PC-9 (cell line): ENCODE data around the gene FYN. TPM values are rescaled to one million over a fixed set of nuclear protein-coding genes. Genes with fewer than 3 reads are reported as not detected.

Experiments
- BruUV-seq: library from RNA; stranded (reverse); fragments of 400-500 nt; replicated peaks from 2 replicates; lab custom pipeline; 2021; lab: Mats Ljungman, UMichigan
- CTCF ChIA-PET: fragments of 300-600 bp; sonication (Branson Sonifier 250); formaldehyde crosslinking; loops from one replicate; lab custom pipeline; 2022; ENCODE audit warnings: antibody characterized with exemption; lab: Charles Lee
- POLR2A ChIA-PET: fragments of 300-600 bp; sonication (Branson Sonifier 250); formaldehyde crosslinking; loops from one replicate; lab custom pipeline; 2022; ENCODE audit warnings: antibody characterized with exemption; ENCODE audit not compliant: unreplicated experiment; lab: Charles Lee
- DNase-seq, 2 experiments: peaks; one replicate each; pipeline versions ENCODE4 v3.0.0 to v3.0.0-alpha.2; 2015 to 2022; ENCODE audit warnings: mixed read lengths in 1 of 2
- H2AFZ ChIP-seq: fragments of 200-600 bp; sonication (generic); 2 replicates; pipeline ENCODE4 v1.8.1; 2017; ENCODE audit warnings: antibody characterized with exemption
- H3F3A ChIP-seq: fragments of 200-600 bp; sonication (generic); 2 replicates; pipeline ENCODE4 v1.8.1; 2017; ENCODE audit warnings: antibody characterized with exemption, mild to moderate bottlenecking, low read depth; ENCODE audit not compliant: insufficient read depth
- H3K27ac ChIP-seq: fragments of 200-600 bp; sonication (generic); 2 replicates; pipeline ENCODE4 v1.6.1; 2016; ENCODE audit warnings: mixed run types
- H3K27me3 ChIP-seq: fragments of 200-600 bp; sonication (generic); 2 replicates; pipeline ENCODE4 v1.6.1; 2016; ENCODE audit warnings: low read depth, mixed run types; ENCODE audit not compliant: insufficient read depth
- H3K36me3 ChIP-seq: fragments of 200-600 bp; sonication (generic); 2 replicates; pipeline ENCODE4 v1.6.1; 2016; ENCODE audit warnings: low read depth, mixed run types
- H3K4me1 ChIP-seq: fragments of 200-600 bp; sonication (generic); replicated peaks from 2 replicates; pipeline ENCODE4 v1.6.1; 2016; ENCODE audit warnings: mixed run types; ENCODE audit not compliant: insufficient read depth
- H3K4me2 ChIP-seq: fragments of 200-600 bp; sonication (generic); 2 replicates; pipeline ENCODE4 v1.6.1; 2017; ENCODE audit warnings: mixed run types
- H3K4me3 ChIP-seq: fragments of 200-600 bp; sonication (generic); 2 replicates; pipeline ENCODE4 v1.6.1; 2016; ENCODE audit warnings: mixed run types
- H3K79me2 ChIP-seq: fragments of 200-600 bp; sonication (generic); 2 replicates; pipeline ENCODE4 v1.6.1; 2017; ENCODE audit warnings: low read depth, mixed run types
- H3K9me2 ChIP-seq: fragments of 200-600 bp; sonication (generic); 2 replicates; pipeline ENCODE4 v1.8.1; 2017; ENCODE audit warnings: mild to moderate bottlenecking; ENCODE audit not compliant: insufficient read depth
- H3K9me3 ChIP-seq: fragments of 200-600 bp; sonication (generic); 2 replicates; pipeline ENCODE4 v1.8.1; 2016; ENCODE audit warnings: low read depth; ENCODE audit not compliant: insufficient read depth
- H4K20me1 ChIP-seq: fragments of 200-600 bp; sonication (generic); 2 replicates; pipeline ENCODE4 v1.8.1; 2017; ENCODE audit not compliant: insufficient read depth
- EZH2 ChIP-seq: fragments of 200-600 bp; sonication (generic); IDR thresholded peaks from 2 replicates; pipeline ENCODE4 v1.8.0; 2017; ENCODE audit warnings: antibody characterized with exemption, low read depth
- intact Hi-C: fragments of 100-400 bp; cut with micrococcal nuclease; formaldehyde crosslinking; loops from one replicate; pipeline ENCODE4 v1.10.0; 2022; ENCODE audit not compliant: unreplicated experiment
- total RNA-seq: library from RNA; stranded (reverse); gene quantifications from 2 replicates; pipeline ENCODE4 v1.2.3, GENCODE V29; 2021
- TF ChIP-seq, protein P1 (sequence below): fragments of 200-600 bp; sonication (generic); conservative IDR thresholded peaks from 2 replicates; pipeline ENCODE4 v1.6.1; 2017; ENCODE audit warnings: mixed run types, antibody characterized with exemption, mild to moderate bottlenecking, moderate library complexity

Gene FYN
- total RNA-seq, 1 experiment from 2014 or later, result 53.3 TPM

DNA sequence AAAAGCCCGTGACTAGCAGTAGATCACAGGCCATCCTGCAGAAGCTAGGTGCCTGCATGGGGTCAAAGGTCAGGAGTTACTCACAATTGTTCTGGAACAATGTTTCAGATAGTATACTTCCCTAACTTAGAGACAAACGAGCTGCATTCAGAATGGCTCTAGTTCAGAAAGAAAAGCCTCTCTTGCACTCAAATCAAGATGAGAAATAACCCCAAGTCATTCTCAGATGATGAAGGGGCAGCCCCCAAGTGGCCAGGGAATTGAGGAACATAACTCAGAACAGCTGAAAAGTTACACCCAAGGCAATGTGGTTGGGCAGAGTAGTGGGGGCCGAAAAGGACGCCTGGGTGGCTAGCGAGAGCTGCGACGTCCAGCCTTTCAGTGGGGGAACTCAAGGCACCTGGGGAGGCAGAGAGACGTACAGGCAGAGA lies 27.8 kb downstream of the FYN start:
- intact Hi-C loops, result no loop called here
- BruUV-seq, result no TSS peak
- Histone ChIP-seq H2AFZ (no peak overlapping the region), H3K9me2 (no peaks in the 10 kb centered on the region), H4K20me1 (peaks cover 3% of the 10 kb centered on the region), H3K4me3 (no peak overlapping the region), H3K79me2 (peaks cover 17% of the 10 kb centered on the region; the same call in 1 of the 2 replicates), H3K4me2 (no peak overlapping the region), H3K27me3 (no peaks in the 10 kb centered on the region), H3K36me3 (no peaks in the 10 kb centered on the region), H3K4me1 (no peaks in the 10 kb centered on the region), H3K9me3 (no peaks in the 10 kb centered on the region), H3K27ac (no peak overlapping the region), H3F3A (no peaks in the 10 kb centered on the region)
- ChIA-PET CTCF (no interaction called here), POLR2A (no interaction called here)
- no peak for TF ChIP-seq EZH2
- TF ChIP-seq, protein P1, sequence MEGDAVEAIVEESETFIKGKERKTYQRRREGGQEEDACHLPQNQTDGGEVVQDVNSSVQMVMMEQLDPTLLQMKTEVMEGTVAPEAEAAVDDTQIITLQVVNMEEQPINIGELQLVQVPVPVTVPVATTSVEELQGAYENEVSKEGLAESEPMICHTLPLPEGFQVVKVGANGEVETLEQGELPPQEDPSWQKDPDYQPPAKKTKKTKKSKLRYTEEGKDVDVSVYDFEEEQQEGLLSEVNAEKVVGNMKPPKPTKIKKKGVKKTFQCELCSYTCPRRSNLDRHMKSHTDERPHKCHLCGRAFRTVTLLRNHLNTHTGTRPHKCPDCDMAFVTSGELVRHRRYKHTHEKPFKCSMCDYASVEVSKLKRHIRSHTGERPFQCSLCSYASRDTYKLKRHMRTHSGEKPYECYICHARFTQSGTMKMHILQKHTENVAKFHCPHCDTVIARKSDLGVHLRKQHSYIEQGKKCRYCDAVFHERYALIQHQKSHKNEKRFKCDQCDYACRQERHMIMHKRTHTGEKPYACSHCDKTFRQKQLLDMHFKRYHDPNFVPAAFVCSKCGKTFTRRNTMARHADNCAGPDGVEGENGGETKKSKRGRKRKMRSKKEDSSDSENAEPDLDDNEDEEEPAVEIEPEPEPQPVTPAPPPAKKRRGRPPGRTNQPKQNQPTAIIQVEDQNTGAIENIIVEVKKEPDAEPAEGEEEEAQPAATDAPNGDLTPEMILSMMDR, result no peak
- no peak for DNase-seq

DNA sequence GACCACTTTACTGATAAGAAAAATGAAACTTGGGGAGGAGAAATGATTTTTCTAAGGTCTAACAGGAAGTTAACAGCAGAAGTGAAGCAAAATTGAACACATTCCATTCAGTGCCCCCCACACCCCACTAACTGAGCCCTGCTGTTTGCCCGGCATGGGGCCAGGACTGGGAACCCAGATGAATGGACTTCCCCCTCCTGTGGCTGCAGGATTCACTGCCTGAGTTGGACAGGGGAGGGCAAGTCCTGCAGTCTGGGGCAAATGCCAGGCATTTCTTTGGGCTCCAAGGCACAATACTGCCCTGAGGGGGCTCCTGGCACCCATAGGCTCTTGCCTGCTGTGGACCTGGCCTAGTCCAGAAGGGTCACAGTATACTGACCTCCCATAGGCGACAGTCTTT lies 28.3 kb downstream of the FYN start:
- Histone ChIP-seq H3K27me3 (no peaks in the 10 kb centered on the region), H3K9me2 (no peaks in the 10 kb centered on the region), H3K4me3 (no peak overlapping the region), H3K4me1 (no peaks in the 10 kb centered on the region), H3K9me3 (no peaks in the 10 kb centered on the region), H3K36me3 (no peaks in the 10 kb centered on the region), H3K79me2 (peaks cover 13% of the 10 kb centered on the region; the same call in 1 of the 2 replicates), H3F3A (no peaks in the 10 kb centered on the region), H3K4me2 (no peak overlapping the region), H4K20me1 (peaks cover 3% of the 10 kb centered on the region), H3K27ac (no peak overlapping the region), H2AFZ (no peak overlapping the region)
- no peak for DNase-seq
- TF ChIP-seq EZH2, result no peak
- TF ChIP-seq, protein P1, result no peak
- intact Hi-C loops, result no loop called here
- CTCF ChIA-PET, result no interaction called here
- POLR2A ChIA-PET, result no interaction called here
- no TSS peak for BruUV-seq

DNA sequence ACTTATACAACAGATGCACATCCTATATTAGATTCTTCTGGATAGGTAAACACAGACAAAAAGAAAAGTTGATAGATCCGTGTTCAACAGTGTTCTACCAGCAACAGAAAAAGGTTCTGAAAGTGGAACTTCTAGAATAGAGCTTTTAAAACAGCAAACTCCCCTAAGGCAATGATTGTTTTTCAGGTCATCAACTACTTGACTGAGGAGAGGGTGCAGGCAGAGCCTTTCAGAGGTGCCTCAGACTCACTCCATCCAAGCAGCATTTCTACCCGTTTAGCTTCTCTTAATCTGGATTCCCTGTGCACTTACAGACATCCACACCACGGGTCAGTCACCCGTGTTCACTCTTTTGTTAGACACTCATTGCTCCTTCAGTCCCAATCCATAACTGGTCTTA lies 28.9 kb downstream of the FYN start:
- peaks cover 13% of the 10 kb centered on the region; the same call in 1 of the 2 replicates for H3K79me2 ChIP-seq
- no TSS peak for BruUV-seq
- TF ChIP-seq, protein P1, result no peak
- no peak for TF ChIP-seq EZH2
- no peaks in the 10 kb centered on the region for H3F3A ChIP-seq
- ChIA-PET CTCF (no interaction called here), POLR2A (no interaction called here)
- intact Hi-C loops, result no loop called here
- H3K9me3 ChIP-seq, result no peaks in the 10 kb centered on the region
- peaks cover 3% of the 10 kb centered on the region for H4K20me1 ChIP-seq
- no peak overlapping the region for H2AFZ ChIP-seq
- H3K4me3 ChIP-seq, result no peak overlapping the region
- DNase-seq, result no peak
- no peak overlapping the region for H3K4me2 ChIP-seq
- no peaks in the 10 kb centered on the region for H3K36me3 ChIP-seq
- H3K27me3 ChIP-seq, result no peaks in the 10 kb centered on the region
- H3K4me1 ChIP-seq, result no peaks in the 10 kb centered on the region
- H3K27ac ChIP-seq, result no peak overlapping the region
- no peaks in the 10 kb centered on the region for H3K9me2 ChIP-seq
